GM12875 (cell line): ENCODE results near the gene CARMIL1.
"Not testable (repeated sequence)": the region's sequence is repeated elsewhere in the genome, so short reads cannot be mapped to it uniquely, and the experiment has no call there.

Experiments
- H3K4me3 ChIP-seq: one replicate; pipeline ENCODE4 v1.5.1; 2011; ENCODE audit warnings: low read depth, low read length, control low read depth
- TF ChIP-seq, protein P1 (sequence below): IDR thresholded peaks from 2 replicates; pipeline ENCODE4 v1.5.1; 2011; ENCODE audit warnings: low read depth, mild to moderate bottlenecking, control low read depth, inconsistent platforms, low read length, moderate library complexity, borderline replicate concordance; ENCODE audit not compliant: insufficient read depth

CARMIL1 gene

GRCh38 chr6:25377664-25378063, 98.5 kb downstream of the CARMIL1 start:
- TF ChIP-seq, protein P1, sequence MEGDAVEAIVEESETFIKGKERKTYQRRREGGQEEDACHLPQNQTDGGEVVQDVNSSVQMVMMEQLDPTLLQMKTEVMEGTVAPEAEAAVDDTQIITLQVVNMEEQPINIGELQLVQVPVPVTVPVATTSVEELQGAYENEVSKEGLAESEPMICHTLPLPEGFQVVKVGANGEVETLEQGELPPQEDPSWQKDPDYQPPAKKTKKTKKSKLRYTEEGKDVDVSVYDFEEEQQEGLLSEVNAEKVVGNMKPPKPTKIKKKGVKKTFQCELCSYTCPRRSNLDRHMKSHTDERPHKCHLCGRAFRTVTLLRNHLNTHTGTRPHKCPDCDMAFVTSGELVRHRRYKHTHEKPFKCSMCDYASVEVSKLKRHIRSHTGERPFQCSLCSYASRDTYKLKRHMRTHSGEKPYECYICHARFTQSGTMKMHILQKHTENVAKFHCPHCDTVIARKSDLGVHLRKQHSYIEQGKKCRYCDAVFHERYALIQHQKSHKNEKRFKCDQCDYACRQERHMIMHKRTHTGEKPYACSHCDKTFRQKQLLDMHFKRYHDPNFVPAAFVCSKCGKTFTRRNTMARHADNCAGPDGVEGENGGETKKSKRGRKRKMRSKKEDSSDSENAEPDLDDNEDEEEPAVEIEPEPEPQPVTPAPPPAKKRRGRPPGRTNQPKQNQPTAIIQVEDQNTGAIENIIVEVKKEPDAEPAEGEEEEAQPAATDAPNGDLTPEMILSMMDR = no peak
- H3K4me3 ChIP-seq = no peak overlapping the region

DNA sequence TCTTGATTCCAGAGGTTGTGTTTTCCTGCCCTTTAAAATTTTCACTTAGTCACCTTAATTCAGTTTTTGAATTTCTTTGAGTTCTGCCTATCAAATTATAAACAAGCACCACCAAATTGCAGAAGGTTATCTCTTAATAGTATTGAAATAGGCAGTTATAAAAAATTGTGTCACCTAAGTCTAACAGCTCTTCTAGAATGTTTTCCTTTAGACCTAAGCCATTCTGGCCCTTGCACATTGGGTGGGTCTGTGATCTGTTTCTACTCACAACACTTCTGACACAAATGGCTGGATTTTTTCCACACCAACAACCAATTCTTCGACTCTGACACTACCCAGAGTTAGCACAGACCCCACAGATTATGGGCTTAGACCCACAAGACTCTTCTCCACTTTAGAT, 101.9 kb downstream of the CARMIL1 start:
- no peak overlapping the region for H3K4me3 ChIP-seq
- TF ChIP-seq, protein P1 = no peak

GRCh38 chr6:25382476-25382875, 103.3 kb downstream of the CARMIL1 start:
- not testable (repeated sequence) for H3K4me3 ChIP-seq

GRCh38 chr6:25384234-25384633, 105.1 kb downstream of the CARMIL1 start:
- H3K4me3 ChIP-seq = no peak overlapping the region
- TF ChIP-seq, protein P1 = no peak

GRCh38 chr6:25384967-25385366, 105.8 kb downstream of the CARMIL1 start:
- TF ChIP-seq, protein P1 = no peak
- no peak overlapping the region for H3K4me3 ChIP-seq

- no peak overlapping the region for H3K4me3 ChIP-seq
- TF ChIP-seq, protein P1 = no peak
Observed at GRCh38 chr6:25387483-25387882, 108.3 kb downstream of the CARMIL1 start.

- TF ChIP-seq, protein P1 = no peak
- H3K4me3 ChIP-seq = no peak overlapping the region
Observed at GRCh38 chr6:25387911-25388310, 108.7 kb downstream of the CARMIL1 start.

- TF ChIP-seq, protein P1 = no peak
Observed at GRCh38 chr6:25388776-25389175, 109.6 kb downstream of the CARMIL1 start.

More at GRCh38 chr6:25388776-25389175, 109.6 kb downstream of the CARMIL1 start:
- no peak overlapping the region for H3K4me3 ChIP-seq
